Fibroblast of lung (primary cell): ENCODE data around the gene UNKL.

ENCODE experiments used
- EZH2 ChIP-seq: IDR thresholded peaks from 2 replicates; pipeline ENCODE4 v1.5.1; 2012; ENCODE audit warnings: low read length, control low read depth, mild to moderate bottlenecking; ENCODE audit errors: missing control alignments
- TF ChIP-seq, protein P1 (sequence below), 2 donors: IDR thresholded peaks in 1 of 2; conservative IDR thresholded peaks in 1 of 2; 1 replicate in 1 of 2; 2 replicates in 1 of 2; pipeline ENCODE4 v1.5.1; 2011 to 2012; ENCODE audit warnings: low read length in 2 of 2, control low read depth in 1 of 2, inconsistent platforms in 1 of 2, low read depth in 1 of 2, mild to moderate bottlenecking in 1 of 2

DNA sequence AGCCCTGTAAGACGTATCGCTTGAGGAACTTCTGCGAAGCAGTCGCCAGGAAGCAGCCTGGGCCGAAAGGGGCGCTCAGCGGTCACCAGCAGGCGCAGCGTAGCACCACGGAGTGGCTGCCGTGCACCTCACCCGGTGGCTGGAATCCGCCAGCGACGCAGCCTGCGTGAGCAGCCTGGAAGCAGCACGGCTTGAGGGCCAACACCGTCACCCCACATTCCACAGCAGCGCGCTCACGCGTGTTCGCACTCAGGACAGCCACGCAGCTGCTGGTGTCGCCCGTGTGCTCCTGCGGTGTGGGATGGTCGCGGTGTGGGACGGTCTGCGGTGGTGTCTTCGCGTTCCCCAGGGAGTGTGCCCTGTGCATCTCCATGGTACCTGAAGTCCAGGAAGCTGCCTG, 95.5 kb downstream of the UNKL start:
- TF ChIP-seq, protein P1, sequence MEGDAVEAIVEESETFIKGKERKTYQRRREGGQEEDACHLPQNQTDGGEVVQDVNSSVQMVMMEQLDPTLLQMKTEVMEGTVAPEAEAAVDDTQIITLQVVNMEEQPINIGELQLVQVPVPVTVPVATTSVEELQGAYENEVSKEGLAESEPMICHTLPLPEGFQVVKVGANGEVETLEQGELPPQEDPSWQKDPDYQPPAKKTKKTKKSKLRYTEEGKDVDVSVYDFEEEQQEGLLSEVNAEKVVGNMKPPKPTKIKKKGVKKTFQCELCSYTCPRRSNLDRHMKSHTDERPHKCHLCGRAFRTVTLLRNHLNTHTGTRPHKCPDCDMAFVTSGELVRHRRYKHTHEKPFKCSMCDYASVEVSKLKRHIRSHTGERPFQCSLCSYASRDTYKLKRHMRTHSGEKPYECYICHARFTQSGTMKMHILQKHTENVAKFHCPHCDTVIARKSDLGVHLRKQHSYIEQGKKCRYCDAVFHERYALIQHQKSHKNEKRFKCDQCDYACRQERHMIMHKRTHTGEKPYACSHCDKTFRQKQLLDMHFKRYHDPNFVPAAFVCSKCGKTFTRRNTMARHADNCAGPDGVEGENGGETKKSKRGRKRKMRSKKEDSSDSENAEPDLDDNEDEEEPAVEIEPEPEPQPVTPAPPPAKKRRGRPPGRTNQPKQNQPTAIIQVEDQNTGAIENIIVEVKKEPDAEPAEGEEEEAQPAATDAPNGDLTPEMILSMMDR (conservative IDR thresholded peaks at IDR 0.05 in 1 of 2, IDR thresholded peaks at IDR 0.05 in 1 of 2; ENCODE audit: low read depth in 1 of 2, low read length in 2 of 2), result no peak
- no peak for TF ChIP-seq EZH2
